Thyroid gland (tissue), 4 donors: ENCODE measurements around the gene TRIM46.

Experiments
- POLR2A ChIP-seq, 2 donors: fragments of 450-650 bp; IDR thresholded peaks; one replicate each; pipeline ENCODE4 v1.6.1; 2017; ENCODE audit warnings: antibody characterized with exemption in 2 of 2, mild to moderate bottlenecking in 2 of 2, moderate library complexity in 1 of 2
- TF ChIP-seq, protein P1 (sequence below), 6 experiments: fragments of 200-600 bp in 3 of 6; fragments of 450-650 bp in 3 of 6; sonication (generic) in 3 of 6; IDR thresholded peaks; one replicate each; pipeline ENCODE4 v1.5.1; 2016 to 2019; ENCODE audit warnings: antibody characterized with exemption in 6 of 6, mild to moderate bottlenecking in 2 of 6, inconsistent platforms in 1 of 6, moderate library complexity in 1 of 6

DNA sequence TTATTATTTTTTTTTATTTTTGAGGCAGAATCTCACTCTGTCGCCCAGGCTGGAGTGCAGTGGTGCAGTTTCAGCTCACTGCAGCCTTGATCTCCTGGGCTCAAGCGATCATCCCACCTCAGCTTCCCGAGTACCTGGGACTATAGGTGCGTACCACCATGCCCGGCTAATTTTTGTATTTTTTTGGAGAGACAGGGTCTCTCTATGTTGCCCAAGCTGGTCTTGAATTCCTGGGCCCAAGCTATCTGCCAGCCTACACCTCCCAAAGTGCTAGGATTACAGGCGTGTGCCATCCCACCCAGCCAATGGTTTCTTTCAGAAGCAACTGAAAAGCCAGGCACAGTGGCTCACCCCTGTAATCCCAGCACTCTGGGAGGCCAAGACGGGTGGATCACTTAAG lies 2.8 kb upstream of the TRIM46 start:
- TF ChIP-seq, protein P1, sequence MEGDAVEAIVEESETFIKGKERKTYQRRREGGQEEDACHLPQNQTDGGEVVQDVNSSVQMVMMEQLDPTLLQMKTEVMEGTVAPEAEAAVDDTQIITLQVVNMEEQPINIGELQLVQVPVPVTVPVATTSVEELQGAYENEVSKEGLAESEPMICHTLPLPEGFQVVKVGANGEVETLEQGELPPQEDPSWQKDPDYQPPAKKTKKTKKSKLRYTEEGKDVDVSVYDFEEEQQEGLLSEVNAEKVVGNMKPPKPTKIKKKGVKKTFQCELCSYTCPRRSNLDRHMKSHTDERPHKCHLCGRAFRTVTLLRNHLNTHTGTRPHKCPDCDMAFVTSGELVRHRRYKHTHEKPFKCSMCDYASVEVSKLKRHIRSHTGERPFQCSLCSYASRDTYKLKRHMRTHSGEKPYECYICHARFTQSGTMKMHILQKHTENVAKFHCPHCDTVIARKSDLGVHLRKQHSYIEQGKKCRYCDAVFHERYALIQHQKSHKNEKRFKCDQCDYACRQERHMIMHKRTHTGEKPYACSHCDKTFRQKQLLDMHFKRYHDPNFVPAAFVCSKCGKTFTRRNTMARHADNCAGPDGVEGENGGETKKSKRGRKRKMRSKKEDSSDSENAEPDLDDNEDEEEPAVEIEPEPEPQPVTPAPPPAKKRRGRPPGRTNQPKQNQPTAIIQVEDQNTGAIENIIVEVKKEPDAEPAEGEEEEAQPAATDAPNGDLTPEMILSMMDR (IDR thresholded peaks at IDR 0.05), result no peak
- no peak for TF ChIP-seq POLR2A (IDR thresholded peaks at IDR 0.05)
